Measurements from ENCODE around the gene BTN1A1. TPM values are rescaled to one million over a fixed set of nuclear protein-coding genes. Genes with fewer than 3 reads are reported as not detected.

The BTN1A1 gene
- total and polyA plus RNA-seq, 9 of the 15 experiments (the other 6 are each of a cell fraction or from before 2014, with no cell fraction given), result 0.01 to 0.15 (median 0.06) TPM; not detected in 4

- TF ChIP-seq ZNF280A (IDR thresholded peaks at IDR 0.05; ENCODE audit: low read depth, partially characterized antibody) (no peak), NFE2L1 (tag; IDR thresholded peaks at IDR 0.05; ENCODE audit: borderline replicate concordance, low read depth) (no peak), TCF7 (IDR thresholded peaks at IDR 0.05; ENCODE audit: borderline replicate concordance) (no peak), ZNF384 (IDR thresholded peaks at IDR 0.05; ENCODE audit: low read depth, low read length) (peak; percentile 88), RBM39 (optimal IDR thresholded peaks at IDR 0.05; ENCODE audit: low read depth, low read length) (peak; percentile 1), RNF219 (CRISPR knock-in tag; IDR thresholded peaks at IDR 0.05) (no peak), CCAR2 (IDR thresholded peaks at IDR 0.05; ENCODE audit: low read depth, low read length) (no peak), ZBTB12 (CRISPR knock-in tag; IDR thresholded peaks at IDR 0.05) (no peak), SMAD2 (IDR thresholded peaks at IDR 0.05; ENCODE audit: low read depth, low read length) (no peak), DLX4 (CRISPR knock-in tag; IDR thresholded peaks at IDR 0.05) (no peak), ZNF717 (CRISPR knock-in tag; IDR thresholded peaks at IDR 0.05) (no peak), ZNF174 (CRISPR knock-in tag; IDR thresholded peaks at IDR 0.05) (no peak), NKRF (IDR thresholded peaks at IDR 0.05; ENCODE audit: borderline replicate concordance) (peak; percentile 78), KDM1A (IDR thresholded peaks at IDR 0.05) (no peak)
Observed at GRCh38 chr6:26537846-26538571, 37.9 kb downstream of the BTN1A1 start, which contains the start of gene HMGN4 (continued).
